PC-3 (cell line): ENCODE results near the gene PLAAT1. TPM values are rescaled to one million over a fixed set of nuclear protein-coding genes. Genes with fewer than 3 reads are reported as not detected.
A peak's percentile ranks its signal among the peaks of the same experiment; 100 is the strongest.

Experiments used
- ATAC-seq: fragments of 200-7000 bp; cut with Tn5 transposase; 2 replicates; pipeline ENCODE4 v1.9.1; 2020; ENCODE audit warnings: mild to moderate bottlenecking, moderate library complexity
- BruUV-seq: library from RNA; stranded (reverse); fragments of 400-500 nt; replicated peaks from 2 replicates; lab custom pipeline; 2021; lab: Mats Ljungman, UMichigan
- CTCF ChIA-PET: fragments of 300-600 bp; sonication (Branson Sonifier 250); formaldehyde crosslinking; loops from one replicate; lab custom pipeline; 2022; ENCODE audit warnings: antibody characterized with exemption; lab: Charles Lee
- POLR2A ChIA-PET: fragments of 300-600 bp; sonication (Branson Sonifier 250); formaldehyde crosslinking; loops from one replicate; lab custom pipeline; 2022; ENCODE audit warnings: antibody characterized with exemption; ENCODE audit not compliant: unreplicated experiment; lab: Charles Lee
- DNase-seq: peaks from one replicate; pipeline ENCODE4 v3.0.0-alpha.2; 2015
- H2AFZ ChIP-seq: fragments of 300-600 bp; sonication (generic); 2 replicates; pipeline ENCODE4 v1.6.0; 2016; ENCODE audit warnings: antibody characterized with exemption, low read length
- H3F3A ChIP-seq: fragments of 300-600 bp; sonication (generic); one replicate; pipeline ENCODE4 v1.6.0; 2017; ENCODE audit warnings: antibody characterized with exemption, low read length, control low read depth, mild to moderate bottlenecking; ENCODE audit not compliant: unreplicated experiment
- H3K27ac ChIP-seq: fragments of 300-600 bp; sonication (generic); 2 replicates; pipeline ENCODE4 v1.5.1; 2016; ENCODE audit warnings: mild to moderate bottlenecking, low read length
- H3K27me3 ChIP-seq: fragments of 300-600 bp; sonication (generic); 2 replicates; pipeline ENCODE4 v1.6.1; 2016; ENCODE audit warnings: low read length, mixed read lengths
- H3K36me3 ChIP-seq: fragments of 300-600 bp; sonication (generic); 2 replicates; pipeline ENCODE4 v1.6.1; 2016; ENCODE audit warnings: low read depth, mixed run types, low read length, mixed read lengths
- H3K4me1 ChIP-seq: fragments of 300-600 bp; sonication (generic); 2 replicates; pipeline ENCODE4 v1.5.1; 2016; ENCODE audit warnings: low read length; ENCODE audit not compliant: insufficient read depth
- H3K4me2 ChIP-seq: fragments of 300-600 bp; sonication (generic); 2 replicates; pipeline ENCODE4 v1.6.0; 2016; ENCODE audit warnings: low read length
- H3K4me3 ChIP-seq: fragments of 300-600 bp; sonication (generic); 2 replicates; pipeline ENCODE4 v1.5.1; 2016; ENCODE audit warnings: mild to moderate bottlenecking, low read length, mixed read lengths
- H3K79me2 ChIP-seq: fragments of 300-600 bp; sonication (generic); 2 replicates; pipeline ENCODE4 v1.6.1; 2017; ENCODE audit warnings: low read length, mixed read lengths
- H3K9ac ChIP-seq: fragments of 300-600 bp; sonication (generic); 2 replicates; pipeline ENCODE4 v1.6.0; 2016; ENCODE audit warnings: mild to moderate bottlenecking, low read length
- H3K9me2 ChIP-seq: fragments of 300-600 bp; sonication (generic); replicated peaks from 2 replicates; pipeline ENCODE4 v1.6.1; 2016; ENCODE audit warnings: mixed run types, low read length, mixed read lengths
- H3K9me3 ChIP-seq: fragments of 300-600 bp; sonication (generic); 2 replicates; pipeline ENCODE4 v1.6.1; 2016; ENCODE audit warnings: low read length, mixed read lengths
- H4K20me1 ChIP-seq: fragments of 300-600 bp; sonication (generic); 2 replicates; pipeline ENCODE4 v1.6.1; 2016; ENCODE audit warnings: low read length, mixed read lengths
- EZH2 ChIP-seq: fragments of 300-600 bp; sonication (generic); IDR thresholded peaks from one replicate; pipeline ENCODE4 v1.6.1; 2017; ENCODE audit warnings: antibody characterized with exemption, mild to moderate bottlenecking, low read length; ENCODE audit not compliant: unreplicated experiment
- EZH2phosphoT487 ChIP-seq: fragments of 300-600 bp; sonication (generic); IDR thresholded peaks from 2 replicates; pipeline ENCODE4 v1.6.1; 2018; ENCODE audit warnings: mild to moderate bottlenecking, antibody characterized with exemption, low read length, borderline replicate concordance
- intact Hi-C: fragments of 100-400 bp; cut with micrococcal nuclease; formaldehyde crosslinking; loops from 2 replicates; pipeline ENCODE4 v1.9.0; 2023
- total RNA-seq: library from RNA; depleted of rRNA; stranded (reverse); fragments of >200 nt; gene quantifications from 2 replicates; pipeline ENCODE4 v1.2.3, GENCODE V29; 2014
- TF ChIP-seq, protein P1 (sequence below): fragments of 300-600 bp; sonication (generic); conservative IDR thresholded peaks from 2 replicates; pipeline ENCODE4 v1.5.1; 2017; ENCODE audit warnings: antibody characterized with exemption, low read depth, mild to moderate bottlenecking, low read length

PLAAT1 gene
- total RNA-seq, 1 experiment from 2014 or later: not detected

DNA sequence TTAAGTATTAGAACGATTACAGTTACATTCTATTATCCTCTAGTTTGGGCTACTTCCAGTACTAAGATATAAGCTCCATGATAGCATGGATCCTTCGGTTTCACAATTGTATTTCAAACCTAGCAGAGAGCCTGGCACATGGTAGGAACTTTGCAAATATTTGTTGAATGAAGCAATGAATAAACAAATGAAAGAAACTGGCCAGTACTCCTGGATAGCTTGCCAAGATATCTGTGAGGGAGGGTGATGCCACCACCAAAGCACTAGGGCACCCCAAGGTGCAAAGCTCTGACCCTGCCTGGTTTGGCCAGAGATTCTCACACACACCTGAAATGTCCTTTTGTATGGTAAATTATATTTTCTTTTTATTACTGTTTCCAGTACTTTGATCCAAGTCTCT, 44.3 kb upstream of the PLAAT1 start:
- no peaks in the 10 kb centered on the region for H3F3A ChIP-seq
- H3K27ac ChIP-seq: no peak overlapping the region
- no peak overlapping the region for H3K4me2 ChIP-seq
- H2AFZ ChIP-seq: no peak overlapping the region
- DNase-seq (no peak), ATAC-seq (no peak)
- intact Hi-C loops: no loop called here
- H3K9me3 ChIP-seq: no peaks in the 10 kb centered on the region
- H3K36me3 ChIP-seq: no peaks in the 10 kb centered on the region
- CTCF ChIA-PET: no interaction called here
- H3K4me3 ChIP-seq: no peak overlapping the region
- BruUV-seq: no TSS peak
- no peaks in the 10 kb centered on the region for H3K9me2 ChIP-seq
- POLR2A ChIA-PET: no interaction called here
- TF ChIP-seq EZH2phosphoT487 (no peak), EZH2 (no peak)
- TF ChIP-seq, protein P1, sequence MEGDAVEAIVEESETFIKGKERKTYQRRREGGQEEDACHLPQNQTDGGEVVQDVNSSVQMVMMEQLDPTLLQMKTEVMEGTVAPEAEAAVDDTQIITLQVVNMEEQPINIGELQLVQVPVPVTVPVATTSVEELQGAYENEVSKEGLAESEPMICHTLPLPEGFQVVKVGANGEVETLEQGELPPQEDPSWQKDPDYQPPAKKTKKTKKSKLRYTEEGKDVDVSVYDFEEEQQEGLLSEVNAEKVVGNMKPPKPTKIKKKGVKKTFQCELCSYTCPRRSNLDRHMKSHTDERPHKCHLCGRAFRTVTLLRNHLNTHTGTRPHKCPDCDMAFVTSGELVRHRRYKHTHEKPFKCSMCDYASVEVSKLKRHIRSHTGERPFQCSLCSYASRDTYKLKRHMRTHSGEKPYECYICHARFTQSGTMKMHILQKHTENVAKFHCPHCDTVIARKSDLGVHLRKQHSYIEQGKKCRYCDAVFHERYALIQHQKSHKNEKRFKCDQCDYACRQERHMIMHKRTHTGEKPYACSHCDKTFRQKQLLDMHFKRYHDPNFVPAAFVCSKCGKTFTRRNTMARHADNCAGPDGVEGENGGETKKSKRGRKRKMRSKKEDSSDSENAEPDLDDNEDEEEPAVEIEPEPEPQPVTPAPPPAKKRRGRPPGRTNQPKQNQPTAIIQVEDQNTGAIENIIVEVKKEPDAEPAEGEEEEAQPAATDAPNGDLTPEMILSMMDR: no peak
- H3K27me3 ChIP-seq: peaks cover 40% of the 10 kb centered on the region
- no peaks in the 10 kb centered on the region for H3K4me1 ChIP-seq
- no peaks in the 10 kb centered on the region for H4K20me1 ChIP-seq
- no peaks in the 10 kb centered on the region for H3K79me2 ChIP-seq
- H3K9ac ChIP-seq: no peak overlapping the region

DNA sequence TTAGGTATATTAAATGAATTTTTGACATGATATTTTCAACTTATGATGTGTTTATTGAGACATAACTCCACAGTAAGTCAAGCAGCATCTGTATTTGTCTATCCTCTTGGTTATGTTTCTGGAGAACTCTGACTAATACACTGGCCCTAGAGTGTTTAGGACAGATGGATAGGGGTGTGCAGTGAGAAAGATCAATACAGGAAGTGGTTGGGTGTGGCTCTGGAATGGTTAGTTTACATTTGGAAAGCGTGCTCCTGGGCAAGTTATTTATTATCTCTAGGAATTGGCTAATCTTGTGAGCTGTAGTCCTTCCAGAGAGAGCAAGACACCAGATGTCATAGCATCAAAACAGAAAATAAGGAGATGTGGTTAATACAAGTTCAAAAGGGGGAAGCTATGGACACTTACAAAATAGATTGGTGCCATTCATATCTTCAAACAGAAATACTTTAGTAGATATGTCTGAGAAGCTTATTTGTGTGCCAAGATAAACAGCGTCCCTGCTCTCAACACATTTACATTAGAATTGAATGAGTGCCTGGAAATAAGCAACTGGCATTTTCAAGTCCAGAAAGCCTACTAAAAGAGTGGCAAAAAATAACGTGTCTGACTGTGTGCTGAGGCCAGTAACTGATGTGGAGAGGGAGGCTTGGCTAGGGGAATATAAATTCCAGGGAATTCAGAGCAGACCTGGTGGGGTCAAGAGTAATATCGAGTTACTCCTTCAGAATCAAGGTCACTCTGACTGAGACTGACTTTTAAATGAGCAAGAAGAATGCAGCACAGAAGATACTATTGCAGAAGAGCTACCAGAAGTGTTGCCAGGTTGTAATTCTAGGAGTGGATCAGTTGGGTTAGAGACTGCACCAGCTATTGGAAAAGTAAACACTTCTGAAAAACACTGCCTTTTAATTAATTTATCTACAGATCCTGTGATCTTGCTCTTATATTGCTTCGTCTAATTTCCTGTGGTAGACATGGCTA, 33.4 kb upstream of the PLAAT1 start:
- no peak overlapping the region for H3K9ac ChIP-seq
- H3K27ac ChIP-seq: no peak overlapping the region
- no peaks in the 10 kb centered on the region for H3K79me2 ChIP-seq
- no peaks in the 10 kb centered on the region for H3K9me3 ChIP-seq
- intact Hi-C loops: no loop called here
- H4K20me1 ChIP-seq: no peaks in the 10 kb centered on the region
- H3K4me3 ChIP-seq: no peak overlapping the region
- H3K36me3 ChIP-seq: no peaks in the 10 kb centered on the region
- no TSS peak for BruUV-seq
- no peaks in the 10 kb centered on the region for H3K27me3 ChIP-seq
- ChIA-PET POLR2A (no interaction called here), CTCF (no interaction called here)
- no peak overlapping the region for H2AFZ ChIP-seq
- no peaks in the 10 kb centered on the region for H3F3A ChIP-seq
- no peaks in the 10 kb centered on the region for H3K9me2 ChIP-seq
- DNase-seq (peak; percentile 12), ATAC-seq (no peak)
- no peak overlapping the region for H3K4me2 ChIP-seq
- no peak for TF ChIP-seq EZH2phosphoT487
- TF ChIP-seq EZH2: no peak
- TF ChIP-seq, protein P1: no peak
- H3K4me1 ChIP-seq: no peaks in the 10 kb centered on the region

GRCh38 chr3:193210618-193211017, 30.4 kb upstream of the PLAAT1 start:
- POLR2A ChIA-PET: no interaction called here
- TF ChIP-seq, protein P1: no peak
- TF ChIP-seq EZH2phosphoT487: no peak
- no peak for TF ChIP-seq EZH2

More at GRCh38 chr3:193210618-193211017, 30.4 kb upstream of the PLAAT1 start:
- H3K27me3 ChIP-seq: peaks cover 11% of the 10 kb centered on the region; the same call in 1 of the 2 replicates
- no peak overlapping the region for H2AFZ ChIP-seq
- intact Hi-C loops: no loop called here
- H3K4me3 ChIP-seq: no peak overlapping the region
- no peaks in the 10 kb centered on the region for H3K9me3 ChIP-seq
- ATAC-seq (no peak), DNase-seq (no peak)
- no peaks in the 10 kb centered on the region for H3K4me1 ChIP-seq
- CTCF ChIA-PET: no interaction called here
- H3K27ac ChIP-seq: no peak overlapping the region
- H3K9ac ChIP-seq: no peak overlapping the region
- H3K4me2 ChIP-seq: no peak overlapping the region
- H3K9me2 ChIP-seq: no peaks in the 10 kb centered on the region
- no peaks in the 10 kb centered on the region for H3F3A ChIP-seq
- H4K20me1 ChIP-seq: no peaks in the 10 kb centered on the region
- no peaks in the 10 kb centered on the region for H3K79me2 ChIP-seq
- no peaks in the 10 kb centered on the region for H3K36me3 ChIP-seq
- BruUV-seq: no TSS peak
